A673 (cell line): ENCODE measurements around the gene RNF213. TPM values are rescaled to one million over a fixed set of nuclear protein-coding genes. Genes with fewer than 3 reads are reported as not detected.
A peak's percentile ranks its signal among the peaks of the same experiment; 100 is the strongest.

Source experiments
- BruUV-seq: library from RNA; stranded (reverse); fragments of 400-500 nt; replicated peaks from 2 replicates; lab custom pipeline; 2021; lab: Mats Ljungman, UMichigan
- CTCF ChIA-PET: fragments of 300-600 bp; sonication (Branson Sonifier 250); formaldehyde crosslinking; loops from one replicate; lab custom pipeline; 2022; ENCODE audit warnings: antibody characterized with exemption; lab: Charles Lee
- POLR2A ChIA-PET: fragments of 300-600 bp; sonication (Branson Sonifier 250); formaldehyde crosslinking; loops from one replicate; lab custom pipeline; 2022; ENCODE audit warnings: antibody characterized with exemption; ENCODE audit not compliant: low non-redundant PET; lab: Charles Lee
- DNase-seq: peaks from one replicate; pipeline ENCODE4 v3.0.0-alpha.2; 2015; ENCODE audit warnings: low spot score
- H3K27ac ChIP-seq: fragments of 200-600 bp; sonication (generic); 2 replicates; pipeline ENCODE4 v1.5.1; 2016; ENCODE audit warnings: mixed run types, low read depth, mild to moderate bottlenecking, mixed read lengths, antibody characterized with exemption, low read length; ENCODE audit not compliant: poor library complexity, severe bottlenecking
- H3K27me3 ChIP-seq: fragments of 200-600 bp; sonication (generic); replicated peaks from 2 replicates; pipeline ENCODE4 v1.6.1; 2017; ENCODE audit warnings: mixed run types, low read depth, mild to moderate bottlenecking, mixed read lengths, antibody characterized with exemption, low read length; ENCODE audit not compliant: insufficient read depth, poor library complexity
- H3K36me3 ChIP-seq: fragments of 200-600 bp; sonication (generic); 2 replicates; pipeline ENCODE4 v1.6.1; 2016; ENCODE audit warnings: mixed run types, mild to moderate bottlenecking, mixed read lengths, antibody characterized with exemption, low read length; ENCODE audit not compliant: insufficient read depth, poor library complexity, severe bottlenecking
- H3K4me1 ChIP-seq: fragments of 200-600 bp; sonication (generic); 2 replicates; pipeline ENCODE4 v1.6.1; 2017; ENCODE audit warnings: mixed run types, mild to moderate bottlenecking, mixed read lengths, antibody characterized with exemption, low read length; ENCODE audit not compliant: insufficient read depth, poor library complexity, severe bottlenecking
- H3K4me3 ChIP-seq: fragments of 200-600 bp; sonication (generic); 2 replicates; pipeline ENCODE4 v1.5.1; 2016; ENCODE audit warnings: low read depth, mixed run types, mild to moderate bottlenecking, mixed read lengths, low read length; ENCODE audit not compliant: poor library complexity, severe bottlenecking
- H3K9me3 ChIP-seq: fragments of 200-600 bp; sonication (generic); 2 replicates; pipeline ENCODE4 v1.6.1; 2016; ENCODE audit warnings: mixed run types, low read depth, mild to moderate bottlenecking, mixed read lengths, antibody characterized with exemption, low read length; ENCODE audit not compliant: poor library complexity, severe bottlenecking
- CTCF ChIP-seq: fragments of 300-800, 200-600 bp; sonication (generic); conservative IDR thresholded peaks from 2 replicates; pipeline ENCODE4 v1.5.1; 2017; ENCODE audit warnings: low read depth, mild to moderate bottlenecking, antibody characterized with exemption, low read length, moderate library complexity, mixed read lengths
- EZH2 ChIP-seq: fragments of 200-600 bp; sonication (generic); IDR thresholded peaks from 2 replicates; pipeline ENCODE4 v1.6.1; 2017; ENCODE audit warnings: borderline replicate concordance, low read depth, mild to moderate bottlenecking, mixed read lengths, antibody characterized with exemption, low read length; ENCODE audit not compliant: poor library complexity, severe bottlenecking
- intact Hi-C: fragments of 100-400 bp; cut with micrococcal nuclease; formaldehyde crosslinking; loops from one replicate; pipeline ENCODE4 v1.10.0; 2022; ENCODE audit not compliant: unreplicated experiment
- total RNA-seq: library from RNA; stranded (reverse); gene quantifications from 2 replicates; pipeline ENCODE4 v1.2.3, GENCODE V29; 2021

Gene RNF213
- total RNA-seq, 1 experiment from 2014 or later: 78.0 TPM

GRCh38 chr17:80212962-80213642 is 47.5 kb upstream of the RNF213 start:
- TF ChIP-seq CTCF (no peak), EZH2 (no peak)
- H3K9me3 ChIP-seq: no peaks in the 10 kb centered on the region
- H3K27me3 ChIP-seq: no peaks in the 10 kb centered on the region
- H3K36me3 ChIP-seq: no peaks in the 10 kb centered on the region
- peak overlapping the region; percentile 66 for H3K27ac ChIP-seq
- no peak overlapping the region for H3K4me3 ChIP-seq
- ChIA-PET CTCF (no interaction called here), POLR2A (no interaction called here)
- BruUV-seq: no TSS peak
- intact Hi-C loops: no loop called here
- peak; percentile 35 for DNase-seq
- peaks cover 23% of the 10 kb centered on the region for H3K4me1 ChIP-seq

GRCh38 chr17:80213643-80213975 is 47.0 kb upstream of the RNF213 start:
- H3K9me3 ChIP-seq: no peaks in the 10 kb centered on the region
- H3K4me1 ChIP-seq: peaks cover 23% of the 10 kb centered on the region
- no peaks in the 10 kb centered on the region for H3K27me3 ChIP-seq
- no peak for DNase-seq
- BruUV-seq: no TSS peak
- H3K27ac ChIP-seq: peak overlapping the region; percentile 66
- H3K36me3 ChIP-seq: no peaks in the 10 kb centered on the region
- no peak for TF ChIP-seq CTCF
- no peak for TF ChIP-seq EZH2
- H3K4me3 ChIP-seq: no peak overlapping the region
- intact Hi-C loops: no loop called here
- CTCF ChIA-PET: no interaction called here
- POLR2A ChIA-PET: no interaction called here

DNA sequence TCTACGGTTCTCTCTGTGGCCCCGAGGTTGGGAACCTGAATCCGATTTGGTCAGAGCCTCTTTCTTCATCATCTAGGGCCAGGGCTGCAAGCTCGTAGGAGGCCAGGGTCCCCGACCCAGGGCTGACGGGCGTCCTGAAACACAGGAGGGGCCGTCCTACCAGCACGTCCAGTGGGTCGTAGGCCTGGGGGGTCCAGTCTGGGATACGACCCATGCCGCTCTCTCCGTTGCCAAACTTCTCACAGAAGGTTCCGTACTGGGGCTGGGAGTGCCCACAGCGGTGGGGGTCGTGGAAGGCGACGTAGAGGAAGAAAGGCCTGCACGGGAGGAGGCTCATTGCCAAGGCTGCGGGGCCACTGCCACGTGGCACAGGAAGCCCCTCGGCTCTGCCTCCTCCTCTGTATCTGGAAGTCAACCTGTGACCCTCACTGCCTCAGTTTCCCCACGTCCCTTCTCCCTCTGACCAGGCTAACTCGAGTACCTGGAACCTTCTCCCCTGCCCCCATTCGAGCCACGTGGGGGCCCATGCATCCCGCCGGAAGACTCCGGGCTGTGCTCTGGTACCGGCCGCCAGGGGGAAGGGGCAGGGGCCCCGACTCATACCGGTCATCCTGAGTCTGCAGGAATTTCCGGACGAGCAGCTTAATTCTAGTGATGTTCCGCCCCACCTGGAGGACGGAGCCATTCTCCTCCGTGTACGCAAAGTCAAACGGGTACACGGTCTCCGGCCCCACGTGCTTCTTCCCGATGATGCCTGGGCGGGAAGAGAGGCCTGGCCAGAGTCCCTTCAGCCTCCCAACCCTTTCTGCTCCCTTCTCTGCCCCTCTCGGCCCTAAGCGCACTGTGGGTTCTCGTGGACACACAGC is 46.4 kb upstream of the RNF213 start:
- no TSS peak for BruUV-seq
- Histone ChIP-seq H3K27me3 (no peaks in the 10 kb centered on the region), H3K4me1 (peaks cover 26% of the 10 kb centered on the region), H3K9me3 (no peaks in the 10 kb centered on the region), H3K36me3 (no peaks in the 10 kb centered on the region), H3K27ac (no peak overlapping the region), H3K4me3 (no peak overlapping the region)
- ChIA-PET CTCF (no interaction called here), POLR2A (interaction anchor here (0.6 kb wide), 1 partner anchor 88 kb away, joined by 3 read pairs; no protein-coding TSS in a partner anchor)
- intact Hi-C loops: no loop called here
- DNase-seq: no peak
- TF ChIP-seq EZH2 (no peak), CTCF (no peak)
